Kidney epithelial cell (primary cell): ENCODE measurements around the gene FADD. TPM values are rescaled to one million over a fixed set of nuclear protein-coding genes. Genes with fewer than 3 reads are reported as not detected.

Experiments used
- DNase-seq: peaks from one replicate; pipeline ENCODE4 v3.0.0-alpha.2; 2010; ENCODE audit warnings: low read depth
- H3K27me3 ChIP-seq: 2 replicates; pipeline ENCODE4 v1.6.0; 2011; ENCODE audit warnings: low read length; ENCODE audit not compliant: control insufficient read depth, insufficient read depth
- H3K36me3 ChIP-seq: 2 replicates; pipeline ENCODE4 v1.5.1; 2011; ENCODE audit warnings: low read length; ENCODE audit not compliant: control insufficient read depth, insufficient read depth
- H3K4me3 ChIP-seq: 2 replicates; pipeline ENCODE4 v1.5.1; 2011; ENCODE audit warnings: low read depth, mild to moderate bottlenecking, control low read depth, low read length
- CTCF ChIP-seq: IDR thresholded peaks from 2 replicates; pipeline ENCODE4 v1.5.1; 2011; ENCODE audit warnings: mild to moderate bottlenecking, moderate library complexity, low read length, control low read depth, inconsistent platforms; ENCODE audit not compliant: insufficient read depth, poor library complexity, severe bottlenecking
- total RNA-seq: library from RNA; depleted of rRNA; stranded (reverse); fragments of >200 nt; gene quantifications from 2 replicates; pipeline ENCODE4 v1.2.3, GENCODE V29; 2015

FADD gene
- total RNA-seq, 1 donor from 2014 or later = 51.5 TPM

- no peak for TF ChIP-seq CTCF
- Histone ChIP-seq H3K36me3 (no peaks in the 10 kb centered on the region), H3K4me3 (no peak overlapping the region), H3K27me3 (peaks cover 7% of the 10 kb centered on the region)
- DNase-seq = no peak
Measured at GRCh38 chr11:70184396-70184795, 18.7 kb upstream of the FADD start.

GRCh38 chr11:70185348-70186055, 17.6 kb upstream of the FADD start:
- no peak for DNase-seq
- H3K36me3 ChIP-seq = no peaks in the 10 kb centered on the region
- no peak for TF ChIP-seq CTCF

GRCh38 chr11:70186420-70186819, 16.7 kb upstream of the FADD start:
- DNase-seq = no peak
- no peak for TF ChIP-seq CTCF
- no peaks in the 10 kb centered on the region for H3K36me3 ChIP-seq

More at GRCh38 chr11:70185348-70186055, 17.6 kb upstream of the FADD start:
- H3K4me3 ChIP-seq = no peak overlapping the region
- peaks cover 7% of the 10 kb centered on the region for H3K27me3 ChIP-seq

GRCh38 chr11:70186936-70187335, 16.2 kb upstream of the FADD start:
- peaks cover 7% of the 10 kb centered on the region for H3K27me3 ChIP-seq
- DNase-seq = no peak
- H3K4me3 ChIP-seq = no peak overlapping the region
- no peaks in the 10 kb centered on the region for H3K36me3 ChIP-seq
- TF ChIP-seq CTCF = no peak

More at GRCh38 chr11:70186420-70186819, 16.7 kb upstream of the FADD start:
- Histone ChIP-seq H3K27me3 (peaks cover 7% of the 10 kb centered on the region), H3K4me3 (no peak overlapping the region)

GRCh38 chr11:70187771-70188170, 15.3 kb upstream of the FADD start:
- TF ChIP-seq CTCF = no peak
- Histone ChIP-seq H3K4me3 (no peak overlapping the region), H3K36me3 (no peaks in the 10 kb centered on the region), H3K27me3 (peaks cover 7% of the 10 kb centered on the region)
- no peak for DNase-seq

- no peak for DNase-seq
- Histone ChIP-seq H3K36me3 (no peaks in the 10 kb centered on the region), H3K4me3 (no peak overlapping the region), H3K27me3 (peaks cover 4% of the 10 kb centered on the region)
- TF ChIP-seq CTCF = no peak
Measured at GRCh38 chr11:70189622-70190021, 13.5 kb upstream of the FADD start.
